Glomerular visceral epithelial cell (primary cell): ENCODE measurements around the gene FGF14.

Experiments used
- DNase-seq: peaks from one replicate; pipeline ENCODE4 v3.0.0-alpha.2; 2016; ENCODE audit errors: extremely low spot score

Gene FGF14

GRCh38 chr13:102401766-102402165 lies at the start of gene FGF14:
Gene FGF14 (minus strand): TSS chr13:102402048.
- DNase-seq, result no peak

GRCh38 chr13:102443249-102443648 lies 41.4 kb upstream of the FGF14 start:
- no peak for DNase-seq

- DNase-seq, result no peak
Measured at GRCh38 chr13:102441085-102441484, 39.2 kb upstream of the FGF14 start.

GRCh38 chr13:102440259-102440936 lies 38.5 kb upstream of the FGF14 start:
- peak; percentile 75 for DNase-seq

GRCh38 chr13:102422690-102423089 lies 20.8 kb upstream of the FGF14 start:
- no peak for DNase-seq

GRCh38 chr13:102405499-102406100 lies 3.8 kb upstream of the FGF14 start:
- DNase-seq, result no peak

- DNase-seq, result no peak
Measured at GRCh38 chr13:102402290-102402689, 442 bp upstream of the FGF14 start.

- no peak for DNase-seq
Measured at GRCh38 chr13:102401265-102401664, 583 bp downstream of the FGF14 start.

GRCh38 chr13:102400675-102401145 lies 1.1 kb downstream of the FGF14 start:
- DNase-seq, result no peak

- no peak for DNase-seq
Measured at GRCh38 chr13:102399791-102400674, 1.8 kb downstream of the FGF14 start.

GRCh38 chr13:102395939-102396338 lies 5.9 kb downstream of the FGF14 start:
- no peak for DNase-seq

GRCh38 chr13:102395174-102395573 lies 6.7 kb downstream of the FGF14 start:
- DNase-seq, result no peak

- DNase-seq, result peak; percentile 51
Measured at GRCh38 chr13:102394158-102395053, 7.4 kb downstream of the FGF14 start.

GRCh38 chr13:102392481-102393209 lies 9.2 kb downstream of the FGF14 start:
- DNase-seq, result no peak

GRCh38 chr13:102386461-102386860 lies 15.4 kb downstream of the FGF14 start:
- DNase-seq, result no peak

- no peak for DNase-seq
Measured at GRCh38 chr13:102380012-102380411, 21.8 kb downstream of the FGF14 start.

- DNase-seq, result no peak
Measured at GRCh38 chr13:102376318-102376717, 25.5 kb downstream of the FGF14 start.

- no peak for DNase-seq
Measured at GRCh38 chr13:102374726-102375125, 27.1 kb downstream of the FGF14 start.

- no peak for DNase-seq
Measured at GRCh38 chr13:102374233-102374632, 27.6 kb downstream of the FGF14 start.

GRCh38 chr13:102373221-102373620 lies 28.6 kb downstream of the FGF14 start:
- no peak for DNase-seq

- DNase-seq, result no peak
Measured at GRCh38 chr13:102369302-102369701, 32.5 kb downstream of the FGF14 start.
